Measurements from ENCODE around the gene NISCH.

GRCh38 chr3:52528586-52529375 lies 73.4 kb downstream of the NISCH start:
- TF ChIP-seq, protein P1, sequence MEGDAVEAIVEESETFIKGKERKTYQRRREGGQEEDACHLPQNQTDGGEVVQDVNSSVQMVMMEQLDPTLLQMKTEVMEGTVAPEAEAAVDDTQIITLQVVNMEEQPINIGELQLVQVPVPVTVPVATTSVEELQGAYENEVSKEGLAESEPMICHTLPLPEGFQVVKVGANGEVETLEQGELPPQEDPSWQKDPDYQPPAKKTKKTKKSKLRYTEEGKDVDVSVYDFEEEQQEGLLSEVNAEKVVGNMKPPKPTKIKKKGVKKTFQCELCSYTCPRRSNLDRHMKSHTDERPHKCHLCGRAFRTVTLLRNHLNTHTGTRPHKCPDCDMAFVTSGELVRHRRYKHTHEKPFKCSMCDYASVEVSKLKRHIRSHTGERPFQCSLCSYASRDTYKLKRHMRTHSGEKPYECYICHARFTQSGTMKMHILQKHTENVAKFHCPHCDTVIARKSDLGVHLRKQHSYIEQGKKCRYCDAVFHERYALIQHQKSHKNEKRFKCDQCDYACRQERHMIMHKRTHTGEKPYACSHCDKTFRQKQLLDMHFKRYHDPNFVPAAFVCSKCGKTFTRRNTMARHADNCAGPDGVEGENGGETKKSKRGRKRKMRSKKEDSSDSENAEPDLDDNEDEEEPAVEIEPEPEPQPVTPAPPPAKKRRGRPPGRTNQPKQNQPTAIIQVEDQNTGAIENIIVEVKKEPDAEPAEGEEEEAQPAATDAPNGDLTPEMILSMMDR (IDR thresholded peaks at IDR 0.05): no peak
- no peak for TF ChIP-seq EP300 (IDR thresholded peaks at IDR 0.05)

All from ovary (tissue), 3 donors.